ENCODE measurements around the gene COX8A. TPM values are rescaled to one million over a fixed set of nuclear protein-coding genes. Genes with fewer than 3 reads are reported as not detected.

COX8A gene, protein sequence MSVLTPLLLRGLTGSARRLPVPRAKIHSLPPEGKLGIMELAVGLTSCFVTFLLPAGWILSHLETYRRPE
- total RNA-seq: 408 TPM
- polyA plus RNA-seq (ENCODE audit: insufficient read depth in 1 of 8, insufficient read length in 8 of 8, low replicate concordance in 1 of 8): 100 to 1,000 TPM; 229 to 300 (median 276) TPM
- long read RNA-seq, donor 1, transcript COX8A-201 (2 exons, 507 nt): major isoform, 123 of 129 reads
- long read RNA-seq, donor 1, partial matches to known transcripts: 6 of 129 reads
- long read RNA-seq, donor 1, other reads (novel, unspliced or antisense): 0 of 129 reads
- long read RNA-seq, donor 2, transcript COX8A-201 (2 exons, 507 nt): major isoform, 24 of 24 reads
- long read RNA-seq, donor 2, partial matches to known transcripts: 0 of 24 reads
- long read RNA-seq, donor 2, other reads (novel, unspliced or antisense): 0 of 24 reads
- long read RNA-seq, donor 3, transcript COX8A-201 (2 exons, 507 nt): major isoform, 171 of 183 reads
- long read RNA-seq, donor 3, partial matches to known transcripts: 12 of 183 reads
- long read RNA-seq, donor 3, other reads (novel, unspliced or antisense): 0 of 183 reads
- long read RNA-seq, donor 4, transcript COX8A-201 (2 exons, 507 nt): major isoform, 216 of 229 reads
- long read RNA-seq, donor 4, partial matches to known transcripts: 13 of 229 reads
- long read RNA-seq, donor 4, other reads (novel, unspliced or antisense): 0 of 229 reads
- long read RNA-seq, donor 5, transcript COX8A-201 (2 exons, 507 nt): major isoform, 603 of 609 reads
- long read RNA-seq, donor 5, partial matches to known transcripts: 6 of 609 reads
- long read RNA-seq, donor 5, other reads (novel, unspliced or antisense): 0 of 609 reads
- long read RNA-seq, donor 6, transcript COX8A-201 (2 exons, 507 nt): major isoform, 543 of 573 reads
- long read RNA-seq, donor 6, partial matches to known transcripts: 30 of 573 reads
- long read RNA-seq, donor 6, other reads (novel, unspliced or antisense): 0 of 573 reads
- long read RNA-seq, donor 7, transcript COX8A-201 (2 exons, 507 nt): major isoform, 427 of 454 reads
- long read RNA-seq, donor 7, partial matches to known transcripts: 27 of 454 reads
- long read RNA-seq, donor 7, other reads (novel, unspliced or antisense): 0 of 454 reads
- long read RNA-seq, donor 8, transcript COX8A-201 (2 exons, 507 nt): major isoform, 258 of 291 reads
- long read RNA-seq, donor 8, partial matches to known transcripts: 33 of 291 reads
- long read RNA-seq, donor 8, other reads (novel, unspliced or antisense): 0 of 291 reads
- long read RNA-seq, donor 9, transcript COX8A-201 (2 exons, 507 nt): major isoform, 330 of 330 reads
- long read RNA-seq, donor 9, partial matches to known transcripts: 0 of 330 reads
- long read RNA-seq, donor 9, other reads (novel, unspliced or antisense): 0 of 330 reads
- long read RNA-seq, donor 10, transcript COX8A-201 (2 exons, 507 nt): major isoform, 402 of 442 reads
- long read RNA-seq, donor 10, partial matches to known transcripts: 40 of 442 reads
- long read RNA-seq, donor 10, other reads (novel, unspliced or antisense): 0 of 442 reads
- long read RNA-seq, donor 11, transcript COX8A-201 (2 exons, 507 nt): major isoform, 281 of 300 reads
- long read RNA-seq, donor 11, partial matches to known transcripts: 19 of 300 reads
- long read RNA-seq, donor 11, other reads (novel, unspliced or antisense): 0 of 300 reads

DNA sequence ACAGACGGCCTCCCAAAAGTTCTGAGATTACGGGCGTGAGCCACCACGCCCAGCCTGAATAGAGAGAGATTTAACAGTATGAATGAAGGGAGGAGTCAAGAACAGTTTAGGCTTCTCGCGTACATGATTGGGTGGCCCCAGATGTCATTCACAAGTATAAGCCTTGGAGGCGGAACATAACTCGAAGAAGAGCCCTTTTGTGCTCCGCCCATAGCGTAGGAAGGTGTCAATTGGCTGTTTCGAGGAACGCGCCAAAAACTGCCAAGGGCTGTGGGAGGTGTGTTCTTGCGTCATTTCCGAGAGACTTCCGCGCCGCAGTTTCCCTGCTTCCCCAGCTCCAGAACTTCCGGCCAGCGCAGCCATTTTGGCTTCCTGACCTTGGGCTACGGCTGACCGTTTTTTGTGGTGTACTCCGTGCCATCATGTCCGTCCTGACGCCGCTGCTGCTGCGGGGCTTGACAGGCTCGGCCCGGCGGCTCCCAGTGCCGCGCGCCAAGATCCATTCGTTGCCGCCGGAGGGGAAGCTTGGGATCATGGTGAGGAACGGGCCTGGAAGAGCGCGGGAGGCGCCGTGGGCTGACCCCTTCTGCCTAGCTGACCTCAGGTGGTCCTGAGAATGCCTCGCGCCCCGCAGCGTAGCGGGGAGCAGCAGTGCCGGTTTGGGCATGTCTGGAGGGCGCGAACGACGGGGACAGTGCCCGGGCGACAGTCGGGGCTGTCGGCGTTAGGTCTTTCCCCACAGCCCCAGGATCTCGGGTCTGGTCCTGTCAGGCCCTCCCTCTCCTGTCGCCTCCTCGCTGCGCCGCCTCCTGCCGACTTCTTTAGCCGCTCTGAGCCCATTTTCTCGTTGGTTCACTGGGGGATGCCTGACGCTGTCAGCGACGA lies at the start of gene COX8A:
Gene COX8A (plus strand): TSS at position 362 of the 885 bp plus-strand sequence. CDS start 61 bp downstream, at position 423.
- Histone ChIP-seq H3K4me1 (ENCODE audit: control insufficient read depth, insufficient read depth, low read length) (peaks cover 19% of the 10 kb centered on the region), H3K36me3 (ENCODE audit: control insufficient read depth, insufficient read depth, low read length) (peaks cover 26% of the 10 kb centered on the region), H3K4me3 (ENCODE audit: low read length) (peak within 1 kb of the TSS; percentile 99), H3K27me3 (ENCODE audit: control insufficient read depth, insufficient read depth, low read length) (no peaks in the 10 kb centered on the region), H3K27ac (ENCODE audit: low read length) (peak within 1 kb of the TSS; percentile 93), H3K9me3 (replicated peaks; ENCODE audit: control insufficient read depth, low read depth, low read length) (no peaks in the 10 kb centered on the region)
- WGBS (ENCODE audit: insufficient coverage): under 1% methylated on average over 62 of the region's 67 CpGs
- DNase-seq: peak; percentile 100

DNA sequence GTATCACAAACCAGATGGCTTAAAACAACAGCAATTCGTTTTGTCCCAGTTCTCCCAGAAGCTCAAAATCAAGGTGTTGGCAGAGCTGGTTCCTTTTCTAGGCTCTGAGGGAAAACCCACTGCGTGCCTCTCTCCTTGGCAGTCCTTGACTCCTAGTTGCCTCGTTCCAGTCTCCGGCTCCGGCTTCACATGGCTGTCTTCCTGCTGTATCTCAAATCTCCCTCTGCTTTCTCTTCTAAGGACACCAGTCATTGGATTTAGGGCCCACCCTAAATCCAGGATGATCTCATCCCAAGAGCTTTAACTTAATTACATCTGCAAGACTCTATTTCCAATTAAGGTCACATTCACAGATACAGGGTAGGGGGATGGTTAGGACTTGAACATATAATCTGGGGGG lies 44.8 kb upstream of the COX8A start:
- no peak overlapping the region for H3K4me3 ChIP-seq (ENCODE audit: low read length)
- WGBS (ENCODE audit: insufficient coverage): 63% methylated on average over 5 of the region's 5 CpGs
- H3K27me3 ChIP-seq (ENCODE audit: control insufficient read depth, insufficient read depth, low read length): no peaks in the 10 kb centered on the region
- no peak overlapping the region for H3K27ac ChIP-seq (ENCODE audit: low read length)
- DNase-seq: no peak
- H3K9me3 ChIP-seq (replicated peaks; ENCODE audit: control insufficient read depth, low read depth, low read length): no peaks in the 10 kb centered on the region
- H3K36me3 ChIP-seq (ENCODE audit: control insufficient read depth, insufficient read depth, low read length): no peaks in the 10 kb centered on the region
- no peaks in the 10 kb centered on the region for H3K4me1 ChIP-seq (ENCODE audit: control insufficient read depth, insufficient read depth, low read length)

DNA sequence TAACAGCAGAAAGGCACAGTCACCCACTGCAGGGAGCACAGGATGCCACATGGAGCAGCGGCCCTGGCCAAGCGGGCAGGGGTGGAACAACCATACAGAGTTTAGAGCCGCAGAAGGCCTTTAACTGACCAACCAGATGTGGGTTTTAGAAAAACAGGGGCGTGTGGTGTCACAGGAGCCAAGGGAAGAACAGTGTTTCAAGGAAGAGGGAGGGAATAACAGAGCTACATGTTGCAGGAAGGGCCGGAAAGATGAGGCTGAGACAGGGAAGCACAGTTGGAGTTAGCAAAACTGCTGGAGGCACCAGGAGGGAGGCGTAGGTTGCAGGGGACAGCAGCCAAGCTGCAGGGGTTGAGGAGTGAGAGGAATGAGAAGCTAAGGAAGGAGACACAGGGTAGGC lies 43.4 kb upstream of the COX8A start:
- WGBS (ENCODE audit: insufficient coverage): 32% methylated on average over 5 of the region's 6 CpGs
- Histone ChIP-seq H3K9me3 (replicated peaks; ENCODE audit: control insufficient read depth, low read depth, low read length) (no peaks in the 10 kb centered on the region), H3K27ac (ENCODE audit: low read length) (peak overlapping the region; percentile 14), H3K4me3 (ENCODE audit: low read length) (no peak overlapping the region), H3K36me3 (ENCODE audit: control insufficient read depth, insufficient read depth, low read length) (no peaks in the 10 kb centered on the region), H3K27me3 (ENCODE audit: control insufficient read depth, insufficient read depth, low read length) (no peaks in the 10 kb centered on the region), H3K4me1 (ENCODE audit: control insufficient read depth, insufficient read depth, low read length) (no peaks in the 10 kb centered on the region)
- peak; percentile 83 for DNase-seq

- Histone ChIP-seq H3K4me3 (ENCODE audit: low read length) (no peak overlapping the region), H3K27ac (ENCODE audit: low read length) (no peak overlapping the region), H3K36me3 (ENCODE audit: control insufficient read depth, insufficient read depth, low read length) (no peaks in the 10 kb centered on the region), H3K27me3 (ENCODE audit: control insufficient read depth, insufficient read depth, low read length) (no peaks in the 10 kb centered on the region), H3K9me3 (replicated peaks; ENCODE audit: control insufficient read depth, low read depth, low read length) (no peaks in the 10 kb centered on the region), H3K4me1 (ENCODE audit: control insufficient read depth, insufficient read depth, low read length) (no peaks in the 10 kb centered on the region)
- no peak for DNase-seq
- WGBS (ENCODE audit: insufficient coverage): 66% methylated on average over 9 of the region's 12 CpGs
Measured at GRCh38 chr11:63931876-63932275, 42.5 kb upstream of the COX8A start.

DNA sequence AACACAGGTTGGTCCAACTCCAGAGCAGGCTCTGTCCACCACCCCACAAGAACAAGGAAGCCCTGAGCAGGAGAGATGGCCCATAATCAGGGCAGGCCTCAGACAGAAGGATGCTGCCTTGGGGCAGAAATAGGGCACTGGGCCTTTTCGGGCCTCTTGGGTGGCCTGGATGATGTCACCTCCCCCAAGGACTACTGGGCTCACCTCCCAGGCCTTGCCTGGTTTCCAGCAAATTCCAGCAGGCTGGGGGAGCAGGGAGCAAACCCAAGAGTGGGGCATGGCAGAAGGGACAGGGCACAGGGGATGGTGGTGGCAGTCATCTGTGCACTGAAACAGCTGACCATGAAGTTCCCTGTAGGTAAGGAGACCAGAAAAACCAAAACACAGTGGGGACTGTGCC lies 41.0 kb upstream of the COX8A start:
- Histone ChIP-seq H3K27me3 (ENCODE audit: control insufficient read depth, insufficient read depth, low read length) (no peaks in the 10 kb centered on the region), H3K36me3 (ENCODE audit: control insufficient read depth, insufficient read depth, low read length) (no peaks in the 10 kb centered on the region), H3K4me1 (ENCODE audit: control insufficient read depth, insufficient read depth, low read length) (peaks cover 5% of the 10 kb centered on the region), H3K9me3 (replicated peaks; ENCODE audit: control insufficient read depth, low read depth, low read length) (no peaks in the 10 kb centered on the region), H3K4me3 (ENCODE audit: low read length) (no peak overlapping the region), H3K27ac (ENCODE audit: low read length) (no peak overlapping the region)
- no peak for DNase-seq
- whole genome bisulfite sequencing (ENCODE audit: insufficient coverage): no CpG with 5 or more reads among the region's 1 CpG

- 21% methylated on average over 18 of the region's 30 CpGs for WGBS (ENCODE audit: insufficient coverage)
- Histone ChIP-seq H3K27ac (ENCODE audit: low read length) (peak overlapping the region; percentile 65), H3K36me3 (ENCODE audit: control insufficient read depth, insufficient read depth, low read length) (peaks cover 11% of the 10 kb centered on the region), H3K9me3 (replicated peaks; ENCODE audit: control insufficient read depth, low read depth, low read length) (no peaks in the 10 kb centered on the region), H3K4me1 (ENCODE audit: control insufficient read depth, insufficient read depth, low read length) (peaks cover 15% of the 10 kb centered on the region), H3K27me3 (ENCODE audit: control insufficient read depth, insufficient read depth, low read length) (no peaks in the 10 kb centered on the region), H3K4me3 (ENCODE audit: low read length) (peak overlapping the region; percentile 84)
- no peak for DNase-seq
Measured at GRCh38 chr11:63937713-63938478, 36.5 kb upstream of the COX8A start.

- Histone ChIP-seq H3K4me3 (ENCODE audit: low read length) (peak within 1 kb of the TSS; percentile 84), H3K9me3 (replicated peaks; ENCODE audit: control insufficient read depth, low read depth, low read length) (no peaks in the 10 kb centered on the region), H3K27me3 (ENCODE audit: control insufficient read depth, insufficient read depth, low read length) (no peaks in the 10 kb centered on the region), H3K4me1 (ENCODE audit: control insufficient read depth, insufficient read depth, low read length) (peaks cover 16% of the 10 kb centered on the region), H3K27ac (ENCODE audit: low read length) (peak within 1 kb of the TSS; percentile 72), H3K36me3 (ENCODE audit: control insufficient read depth, insufficient read depth, low read length) (peaks cover 11% of the 10 kb centered on the region)
- peak; percentile 95 for DNase-seq
- under 1% methylated on average over 61 of the region's 92 CpGs for WGBS (ENCODE audit: insufficient coverage)
Measured at GRCh38 chr11:63938479-63939396, 35.7 kb upstream of the COX8A start, which contains the start of gene NAA40. Gene NAA40, plus strand, starts transcription at chr11:63939002. Its CDS starts 95 bp downstream, at chr11:63939097.
